ENCODE measurements around the gene KATNAL1.
"Not testable (repeated sequence)": the region's sequence is repeated elsewhere in the genome, so short reads cannot be mapped to it uniquely, and the experiment has no call there.

Gene KATNAL1

DNA sequence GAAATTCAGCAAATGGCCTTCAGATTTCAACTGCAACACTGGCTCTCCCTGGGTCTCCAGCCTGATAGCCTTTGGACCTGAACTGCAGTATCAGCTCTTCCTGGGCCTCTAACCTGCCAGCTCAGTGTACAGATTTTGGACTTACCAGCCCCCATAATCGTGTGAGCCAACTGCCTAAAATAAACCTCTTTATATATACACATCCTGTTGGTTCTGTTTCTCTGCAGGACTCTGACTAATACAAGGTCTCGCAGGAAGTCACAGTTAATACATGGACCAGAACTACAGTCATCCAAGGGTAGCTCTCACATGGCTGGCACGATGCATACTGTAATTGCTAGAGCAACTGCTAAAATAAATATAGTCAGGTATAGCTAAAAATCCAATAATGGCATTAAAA lies 85.1 kb downstream of the KATNAL1 start:
- no peak for DNase-seq (ENCODE audit: low read depth in 2 of 3, low spot score in 1 of 3)

DNA sequence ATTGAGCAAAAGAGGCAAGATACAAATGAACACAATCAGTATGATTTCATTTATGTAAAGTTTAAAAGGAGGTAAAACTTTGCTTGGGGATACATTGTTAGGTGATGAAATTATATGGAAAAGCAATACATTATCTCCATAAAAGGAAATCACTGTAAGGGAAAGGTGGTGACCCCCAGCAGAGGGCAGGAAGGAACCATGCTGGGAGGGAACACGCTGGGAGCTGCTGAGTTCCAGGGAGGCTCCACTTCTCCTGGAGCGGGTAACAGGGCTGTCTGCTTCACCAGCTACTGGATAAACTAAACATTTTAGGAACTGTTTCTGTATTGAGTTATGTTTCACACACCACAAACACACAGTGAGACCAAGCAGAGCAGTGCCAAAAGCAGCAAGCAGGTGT lies 91.2 kb downstream of the KATNAL1 start:
- DNase-seq (ENCODE audit: low read depth in 2 of 3, low spot score in 1 of 3) = no peak

DNA sequence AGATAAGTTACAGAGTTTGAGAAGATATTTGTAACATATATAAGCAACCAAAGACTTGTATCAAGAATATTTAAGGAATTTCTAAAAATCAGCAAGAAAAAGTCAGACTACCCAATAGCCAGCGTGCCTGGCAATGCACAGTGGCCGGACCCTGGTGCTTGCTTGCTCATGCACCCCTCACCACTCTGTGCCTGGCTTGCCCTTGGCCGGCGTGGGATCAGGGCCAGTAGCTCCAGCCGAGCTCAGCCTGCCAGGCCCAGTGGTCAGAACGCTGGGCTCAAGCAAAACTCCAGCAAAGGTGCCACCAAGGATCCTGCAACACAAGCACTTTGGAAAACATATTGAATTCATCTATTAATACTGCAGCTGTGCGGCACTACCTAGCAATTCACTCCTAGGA lies 95.1 kb downstream of the KATNAL1 start:
- no peak for DNase-seq (ENCODE audit: low read depth in 2 of 3, low spot score in 1 of 3)

DNA sequence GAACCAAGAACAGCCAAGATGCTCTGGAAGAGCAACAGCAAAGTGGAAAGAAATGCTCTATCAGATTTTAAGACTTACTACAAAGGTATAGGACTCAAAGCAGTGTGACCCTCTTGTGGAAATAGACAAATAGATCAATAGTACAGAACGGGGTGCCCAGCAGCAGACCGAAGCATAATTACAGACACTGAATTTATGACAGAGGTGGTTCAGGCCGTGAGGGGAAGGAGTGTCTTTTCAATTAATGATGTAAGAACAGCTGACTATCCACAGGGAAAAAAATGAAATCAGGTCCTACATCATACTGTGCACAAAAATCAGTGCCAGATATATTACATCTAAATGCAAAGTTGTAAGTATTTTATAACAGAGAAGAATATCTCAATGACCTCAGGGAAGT lies 95.6 kb downstream of the KATNAL1 start:
- no peak for DNase-seq (ENCODE audit: low read depth in 2 of 3, low spot score in 1 of 3)

DNA sequence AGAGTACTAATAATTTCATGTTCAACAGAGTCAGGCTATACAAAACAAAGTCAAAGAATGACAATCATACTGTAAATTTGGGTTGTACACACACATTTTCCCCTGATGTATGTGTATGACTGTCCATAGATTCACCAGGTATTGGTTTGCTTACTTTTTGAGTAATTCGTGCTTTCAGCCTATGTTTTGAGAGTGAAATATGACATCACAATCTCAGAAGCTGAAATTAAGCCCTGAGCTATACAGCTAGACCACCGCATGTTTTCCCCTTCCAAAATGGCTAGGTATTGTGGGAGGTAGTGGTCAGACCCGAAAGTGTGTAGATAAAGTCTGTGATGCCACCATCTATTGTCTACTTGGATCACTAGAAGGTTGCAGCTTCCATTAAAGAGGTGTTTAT lies 102.8 kb downstream of the KATNAL1 start:
- DNase-seq (ENCODE audit: low read depth in 2 of 3, low spot score in 1 of 3) = peak in 2 of 3 donors; percentile 3 to 17

DNA sequence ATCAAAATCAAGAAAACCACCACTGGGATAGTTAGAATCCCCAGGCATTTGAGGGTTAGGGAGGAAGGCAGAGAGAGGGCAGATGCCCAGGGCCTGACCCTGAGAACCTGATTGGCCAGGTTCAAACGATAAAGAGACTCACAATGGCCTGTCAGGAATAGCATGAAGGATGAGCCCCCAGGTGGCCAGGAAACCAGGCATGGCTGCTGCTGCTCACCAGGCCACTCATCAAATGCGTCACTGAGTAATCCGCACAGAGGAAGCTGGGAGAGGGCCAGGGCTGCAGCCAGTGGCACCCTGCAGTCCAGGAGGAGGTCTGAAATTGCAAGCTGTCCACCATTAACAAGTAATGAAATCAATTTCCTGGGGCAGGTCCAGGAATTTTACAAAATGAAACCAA lies 111.3 kb downstream of the KATNAL1 start:
- DNase-seq (ENCODE audit: low read depth in 2 of 3, low spot score in 1 of 3) = no peak

DNA sequence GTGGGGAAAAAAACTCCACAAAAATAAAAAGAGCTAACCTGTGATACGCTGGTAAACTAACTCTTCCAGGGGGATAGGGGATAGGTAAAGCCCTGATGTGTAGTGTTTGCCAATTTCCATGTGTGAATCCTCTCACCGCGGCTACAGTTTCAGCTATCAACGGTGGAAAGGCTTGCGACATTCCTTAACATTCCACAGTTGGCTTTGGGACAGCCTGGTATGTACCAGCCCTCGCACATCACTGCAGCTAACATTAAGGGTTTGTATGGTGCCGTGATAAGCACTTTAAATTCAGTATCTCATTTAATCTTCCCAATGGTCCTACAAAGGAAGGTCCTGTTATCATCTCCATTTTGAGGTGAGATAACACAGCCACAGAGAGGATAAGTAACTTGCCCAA lies 112.4 kb downstream of the KATNAL1 start:
- no peak for DNase-seq (ENCODE audit: low read depth in 2 of 3, low spot score in 1 of 3)

DNA sequence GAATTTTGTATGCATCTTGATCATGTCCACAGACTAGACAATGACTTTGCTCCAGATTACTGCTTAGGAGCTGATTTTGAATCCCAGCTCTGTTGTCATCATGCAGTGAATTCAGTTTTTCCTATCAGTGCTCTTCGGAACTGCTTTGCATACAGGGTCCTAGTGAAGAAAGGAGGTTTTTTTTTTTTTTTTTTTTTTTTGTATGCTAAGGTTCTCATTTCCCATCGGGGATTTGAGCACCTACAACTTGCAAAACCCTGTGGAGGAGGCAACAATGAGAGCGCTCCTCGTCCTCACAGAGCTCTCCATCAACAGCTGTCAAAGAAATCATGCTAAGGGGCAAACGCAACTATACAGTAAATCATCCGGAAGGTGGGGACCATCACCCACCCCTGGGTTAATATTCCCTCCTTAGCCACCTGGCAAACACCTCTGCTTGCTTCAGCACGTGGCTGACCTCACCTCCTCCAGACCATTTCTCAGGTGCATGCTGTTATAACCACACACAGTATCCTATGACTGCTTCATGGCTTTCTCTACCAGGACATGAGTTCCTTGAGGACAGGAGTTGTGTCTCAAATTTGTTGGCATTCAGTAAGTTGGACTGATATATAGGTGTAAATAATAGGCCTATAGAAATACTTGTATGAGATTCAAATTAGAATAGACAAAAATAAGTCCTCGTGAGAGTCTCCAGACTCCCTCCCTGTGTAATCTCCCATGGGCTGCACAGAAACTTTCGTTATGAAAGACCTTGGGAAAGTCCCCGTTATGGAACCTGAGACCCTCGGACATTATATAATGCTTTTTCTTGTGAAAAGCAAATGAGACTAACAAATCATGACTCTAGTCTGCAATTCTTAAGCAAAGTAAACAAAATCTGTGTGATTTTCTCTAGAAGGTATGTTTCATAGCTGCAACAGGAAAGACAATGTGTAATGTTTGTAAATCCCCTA lies 113.8 kb downstream of the KATNAL1 start:
- no peak for DNase-seq (ENCODE audit: low read depth in 2 of 3, low spot score in 1 of 3)

DNA sequence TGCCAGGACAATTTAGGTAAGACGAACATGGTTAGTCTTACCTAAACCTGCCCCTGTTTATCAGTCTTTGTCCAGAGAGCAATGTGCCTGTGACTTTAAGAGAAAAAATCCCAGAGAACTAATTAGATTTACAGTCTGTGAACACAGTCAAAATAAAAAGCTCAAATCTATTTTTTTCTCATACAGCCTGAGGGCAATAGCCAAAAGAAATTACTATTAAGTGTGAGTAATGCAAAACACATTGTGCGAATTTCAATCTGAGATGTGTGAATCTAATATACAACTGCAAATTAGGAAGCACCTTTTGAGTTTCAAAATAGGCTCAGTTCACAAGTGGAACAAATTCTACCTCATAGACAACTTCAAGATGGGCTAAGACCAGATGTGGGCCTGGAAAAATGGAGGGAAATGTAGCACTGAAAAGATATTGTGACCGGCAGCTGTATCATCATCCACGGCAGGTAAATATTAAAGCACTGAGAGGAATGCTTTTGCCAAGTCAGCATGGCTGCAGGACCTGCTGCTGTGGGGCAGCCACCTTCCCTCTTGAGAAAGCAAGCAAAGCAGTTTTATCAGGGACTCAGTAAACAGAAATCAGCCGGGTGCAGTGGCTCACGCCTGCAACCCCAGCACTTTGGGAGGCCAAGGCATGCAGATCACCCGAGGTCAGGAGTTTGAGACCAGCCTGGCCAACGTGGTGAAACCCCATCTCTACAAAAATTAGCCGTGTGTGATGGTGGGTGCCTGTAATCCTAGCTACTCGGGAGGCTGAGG lies 114.8 kb downstream of the KATNAL1 start:
- no peak for DNase-seq (ENCODE audit: low read depth in 2 of 3, low spot score in 1 of 3)

DNA sequence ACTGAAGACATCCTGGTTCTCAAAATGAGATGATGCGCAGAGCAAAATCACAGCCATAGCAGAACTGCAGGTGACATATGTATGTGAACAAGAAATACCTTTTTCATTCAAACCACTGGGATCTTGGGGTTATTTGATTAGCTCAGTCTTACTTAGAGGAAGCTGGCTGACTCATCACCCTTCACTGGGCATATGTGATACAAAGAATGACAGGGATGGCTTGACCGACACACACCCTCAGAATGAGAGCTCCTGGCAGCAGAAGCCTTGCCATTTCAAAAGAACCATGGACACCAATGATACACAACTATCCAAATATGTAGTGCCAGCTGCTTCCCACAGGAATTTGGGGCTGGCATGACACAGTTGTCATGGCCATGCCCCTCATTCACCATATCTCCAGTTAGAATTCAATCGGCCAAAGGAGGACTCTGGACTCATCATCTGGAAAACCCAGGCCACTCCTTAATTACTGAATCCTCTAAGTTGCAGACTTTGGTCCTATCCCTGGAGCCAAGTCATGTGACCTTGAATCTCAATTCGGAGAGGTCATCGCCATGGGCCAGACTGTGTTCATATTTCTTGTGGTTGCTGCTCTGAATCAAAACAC lies 115.8 kb downstream of the KATNAL1 start:
- no peak for DNase-seq (ENCODE audit: low read depth in 2 of 3, low spot score in 1 of 3)

DNA sequence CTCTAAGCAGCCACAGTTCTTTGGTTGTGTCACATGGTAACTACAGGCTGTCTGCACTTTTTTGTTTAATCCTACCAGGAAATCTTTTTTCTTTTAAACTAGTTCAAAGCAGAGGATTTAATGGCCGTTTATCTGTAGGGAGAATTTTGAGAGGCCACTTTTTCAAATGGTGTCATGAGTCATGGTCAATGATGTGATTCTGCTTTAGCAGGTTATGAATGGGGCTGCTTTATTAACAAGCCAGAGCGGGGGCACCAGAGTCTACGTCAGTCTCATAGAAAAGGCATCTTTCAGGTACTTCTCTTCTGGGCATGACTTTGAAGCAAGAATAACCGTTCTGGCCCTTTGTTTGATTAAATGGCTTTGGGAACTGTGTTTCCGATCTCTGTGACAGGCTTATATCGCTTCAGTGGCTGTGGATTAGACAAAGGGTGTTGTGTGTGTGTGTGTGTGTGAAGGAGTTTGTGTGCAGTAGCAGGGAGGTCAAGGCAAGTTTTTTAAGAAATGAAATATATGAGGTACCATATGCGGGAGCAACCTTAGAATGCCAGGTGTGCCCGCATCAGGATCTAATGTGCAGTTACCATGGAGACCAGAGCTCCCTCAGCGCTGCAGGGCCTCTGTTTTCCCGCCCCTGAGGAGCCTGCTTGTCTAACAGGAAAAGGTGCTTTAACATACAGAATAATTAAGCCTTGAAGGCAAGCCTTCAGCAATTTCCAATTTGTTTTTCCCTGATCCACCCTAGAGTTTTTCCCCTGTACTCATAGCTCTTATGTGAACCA lies 120.5 kb downstream of the KATNAL1 start:
- DNase-seq (ENCODE audit: low read depth in 2 of 3, low spot score in 1 of 3) = no peak

DNA sequence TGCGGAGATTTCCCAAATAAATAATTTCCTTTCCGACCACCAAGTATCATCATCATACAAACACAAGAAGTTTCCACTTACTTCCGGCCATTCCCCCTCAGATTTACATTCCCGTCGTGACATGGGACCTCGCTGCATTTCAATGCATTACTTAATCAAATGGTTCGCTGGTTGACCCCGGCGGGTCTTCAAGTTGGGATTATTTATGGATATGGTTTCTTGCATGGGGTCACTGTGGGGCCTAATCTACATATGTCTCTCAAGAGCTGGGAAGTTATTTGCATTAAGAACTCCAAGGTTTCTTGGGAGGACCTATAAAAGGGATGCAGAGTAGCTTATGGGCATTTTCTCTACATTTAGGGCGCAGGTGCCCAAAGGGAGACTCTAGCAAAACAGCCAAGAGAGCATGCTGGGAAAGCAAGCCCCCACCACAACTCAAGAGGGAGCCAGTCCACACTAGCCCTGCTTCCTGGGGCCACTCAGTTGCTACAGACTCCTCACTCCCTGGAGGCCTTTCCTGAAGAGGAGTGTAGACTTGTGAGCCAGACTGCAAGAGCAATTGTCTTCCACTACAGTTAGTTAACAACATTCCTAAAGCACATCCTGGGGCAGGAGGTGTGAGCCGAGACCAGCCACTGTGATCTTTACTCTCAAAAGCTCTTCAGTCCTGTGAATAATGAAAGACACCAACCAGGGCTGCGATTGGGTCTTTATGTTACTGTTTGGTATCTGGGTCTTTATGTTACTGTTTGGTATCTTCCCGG lies 125.3 kb downstream of the KATNAL1 start:
- DNase-seq (ENCODE audit: low read depth in 2 of 3, low spot score in 1 of 3) = no peak

DNA sequence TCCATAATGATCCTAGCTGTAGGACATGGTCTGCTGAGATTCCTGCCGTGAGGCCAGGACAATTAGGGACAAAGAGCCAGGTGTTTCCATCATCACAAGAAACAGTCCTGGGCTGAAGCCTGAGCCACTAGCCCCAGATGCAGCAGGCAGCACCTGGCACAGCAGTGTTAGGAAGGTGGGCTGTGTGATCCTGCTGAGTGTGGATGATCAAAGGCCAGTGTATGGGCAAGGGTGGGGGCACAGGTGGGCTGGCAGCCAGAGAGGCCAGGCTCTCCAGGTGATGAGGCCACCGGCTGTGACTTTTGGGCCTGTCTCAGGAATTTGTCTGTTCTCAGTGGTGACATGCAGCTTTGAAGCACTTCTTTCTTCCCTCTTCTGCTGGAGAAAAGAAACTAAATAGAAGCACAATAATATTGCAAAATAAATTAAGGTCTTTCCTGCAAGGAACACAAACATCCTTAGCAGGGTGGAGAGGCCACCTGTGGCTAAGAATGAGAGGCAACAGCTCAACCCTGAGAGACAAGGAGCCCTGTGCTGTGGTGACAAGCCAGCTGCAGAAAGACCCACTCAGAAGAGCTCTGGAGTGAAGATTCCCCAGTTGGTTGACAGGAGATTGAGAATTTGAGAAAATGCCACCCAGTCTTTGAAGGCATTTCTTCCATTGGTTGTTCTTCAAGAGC lies 127.6 kb downstream of the KATNAL1 start:
- DNase-seq (ENCODE audit: low read depth in 2 of 3, low spot score in 1 of 3) = no peak

DNA sequence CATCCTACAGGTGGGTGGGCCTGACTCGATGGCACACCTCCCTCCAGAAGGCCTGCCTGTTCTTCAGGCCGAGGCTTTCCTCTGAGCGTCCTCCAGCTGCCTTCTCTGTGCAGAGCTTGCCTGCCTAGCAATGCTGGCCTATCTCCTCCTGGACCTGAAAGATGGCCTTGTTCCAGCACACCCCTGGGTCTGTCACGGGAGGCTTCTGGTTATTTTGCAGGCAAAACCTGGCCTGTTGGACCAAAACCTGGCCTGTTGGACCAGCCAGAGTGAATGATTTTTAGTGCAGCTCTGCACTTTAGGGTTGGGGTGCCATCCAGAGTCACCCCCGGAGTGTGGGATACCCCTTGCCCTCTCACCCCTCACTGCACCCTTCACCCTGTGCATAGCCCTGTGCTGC lies 128.4 kb downstream of the KATNAL1 start:
- no peak for DNase-seq (ENCODE audit: low read depth in 2 of 3, low spot score in 1 of 3)

DNA sequence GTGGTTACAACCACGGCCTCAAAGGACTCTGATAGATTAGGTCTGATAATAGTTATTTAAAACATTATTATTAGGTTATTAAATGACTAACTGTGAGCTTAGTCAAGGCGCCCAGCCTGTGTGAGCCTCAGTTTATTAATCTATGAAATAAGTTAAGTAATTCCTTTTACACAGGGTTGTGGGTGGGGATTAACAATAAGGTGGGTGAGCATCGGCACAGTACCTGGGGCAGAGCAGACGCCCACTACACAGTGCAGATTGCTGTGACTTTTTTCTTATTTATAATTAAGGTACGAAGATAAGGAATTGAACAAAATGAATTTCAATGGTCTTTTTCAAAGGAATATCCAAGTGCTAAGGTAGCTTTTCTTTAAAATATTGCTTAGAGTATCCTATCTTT lies 132.2 kb downstream of the KATNAL1 start:
- DNase-seq (ENCODE audit: low read depth in 2 of 3, low spot score in 1 of 3) = no peak

DNA sequence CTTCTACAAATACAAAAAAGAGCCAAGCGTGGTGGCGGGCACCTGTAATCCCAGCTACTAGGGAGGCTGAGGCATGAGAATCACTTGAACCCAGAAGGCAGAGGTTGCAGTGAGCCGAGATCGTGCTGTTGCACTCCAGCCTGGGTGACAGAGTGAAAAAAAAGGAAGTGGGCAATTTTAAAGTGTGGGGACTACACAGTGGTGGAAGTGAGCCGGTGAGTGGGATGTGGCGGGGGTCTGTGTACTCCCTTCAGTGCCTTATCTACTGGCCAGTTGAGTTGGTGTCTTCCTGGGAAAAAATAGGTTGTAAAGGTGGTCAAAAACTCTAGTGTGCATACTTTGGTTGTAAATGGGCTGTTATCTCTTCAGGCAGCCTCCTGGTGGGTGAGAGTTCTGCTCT lies 133.1 kb downstream of the KATNAL1 start:
- not testable (repeated sequence) for DNase-seq (ENCODE audit: low read depth in 2 of 3, low spot score in 1 of 3)

DNA sequence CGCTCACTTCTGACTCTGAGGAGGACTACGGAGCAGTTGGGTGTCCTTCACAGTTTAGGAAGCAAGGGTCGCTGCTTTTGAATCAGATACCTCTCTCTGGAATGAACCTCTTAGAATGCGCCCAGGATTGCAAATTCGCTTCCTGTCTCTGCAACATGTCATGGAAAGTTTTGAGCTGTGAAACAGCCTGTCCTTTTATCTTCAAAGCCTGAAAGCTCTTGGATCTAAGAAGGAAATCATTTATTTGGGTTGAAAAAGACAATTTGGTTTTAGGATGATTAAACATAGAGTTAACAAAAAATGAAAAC lies 134.1 kb downstream of the KATNAL1 start:
- no peak for DNase-seq (ENCODE audit: low read depth in 2 of 3, low spot score in 1 of 3)

DNA sequence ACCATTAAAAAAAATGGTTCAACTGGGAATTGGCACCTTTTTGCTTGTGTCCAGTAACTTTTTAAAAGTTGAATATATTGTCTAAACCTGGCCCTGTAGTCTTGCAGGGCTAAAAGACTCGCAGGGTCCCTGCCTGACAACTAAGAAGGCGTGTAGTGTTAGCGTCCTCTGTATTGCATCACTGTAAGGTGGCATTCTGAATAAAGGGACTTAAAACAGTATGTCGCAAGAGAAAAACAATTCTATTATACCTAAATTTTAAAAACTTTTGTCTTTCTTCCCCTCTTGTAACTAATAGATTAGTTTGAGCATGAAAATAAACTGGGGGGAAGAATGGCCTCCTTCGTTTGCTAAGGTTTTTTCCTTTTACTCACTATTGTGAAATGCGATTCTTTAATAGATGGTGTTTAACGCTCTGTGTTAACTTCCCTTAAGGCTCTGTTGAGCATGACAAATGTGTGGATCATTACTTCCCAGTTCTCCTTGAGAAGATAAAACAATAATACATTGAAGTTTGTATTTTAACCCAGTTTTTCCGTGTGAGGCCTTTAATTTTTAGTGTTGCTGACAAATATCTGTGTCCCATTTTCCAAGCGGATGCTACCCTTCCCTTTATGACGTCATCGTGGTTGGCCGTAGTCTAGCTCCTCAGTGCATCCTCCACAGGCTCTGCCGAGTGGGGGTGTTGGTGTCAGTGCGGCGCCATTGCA lies 134.6 kb downstream of the KATNAL1 start:
- no peak for DNase-seq (ENCODE audit: low read depth in 2 of 3, low spot score in 1 of 3)

DNA sequence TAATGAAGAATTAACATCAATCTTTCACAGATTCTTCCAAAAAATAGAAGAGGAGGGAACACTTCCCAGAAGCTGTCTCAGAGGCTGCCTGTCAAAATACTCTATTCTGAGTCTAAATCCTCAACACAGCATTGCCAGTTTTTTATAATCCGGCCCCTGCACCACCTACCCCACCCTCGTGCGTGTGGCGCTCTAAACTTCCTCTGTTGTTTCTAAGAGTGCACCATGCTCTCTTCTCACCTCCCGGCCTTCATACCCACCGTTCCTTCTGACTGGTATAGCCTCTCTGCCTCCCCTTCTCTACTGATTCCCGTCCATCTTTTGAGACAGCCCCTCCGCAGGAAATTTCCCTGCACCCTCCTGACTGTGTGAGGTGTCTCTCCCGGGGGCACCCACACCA lies 136.8 kb downstream of the KATNAL1 start:
- no peak for DNase-seq (ENCODE audit: low read depth in 2 of 3, low spot score in 1 of 3)

All from stimulated activated CD4-positive, alpha-beta T cell treated with anti-CD3 and anti-CD28 coated beads, Interleukin-12 subunit alpha, Interleukin-12 subunit beta, amount 100 ng/mL, for 48 hours (primary cell).